Thyroid gland (tissue), 4 donors: ENCODE measurements around the gene ARL15. TPM values are rescaled to one million over a fixed set of nuclear protein-coding genes. Genes with fewer than 3 reads are reported as not detected.
"Not testable (repeated sequence)": the region's sequence is repeated elsewhere in the genome, so short reads cannot be mapped to it uniquely, and the experiment has no call there.

Experiments used
- DNase-seq, 2 donors: peaks; one replicate each; pipeline ENCODE4 v3.0.0-alpha.2; 2019
- H3K27ac ChIP-seq, 3 donors: fragments of 200-600 bp; sonication (generic); 1 replicate in 2 of 3; 2 replicates in 1 of 3; pipeline ENCODE4 v1.5.1; 2016 to 2019; ENCODE audit warnings: mild to moderate bottlenecking in 1 of 3, moderate library complexity in 1 of 3
- H3K27me3 ChIP-seq: fragments of 200-600 bp; sonication (generic); one replicate; pipeline ENCODE4 v1.5.1; 2019
- H3K36me3 ChIP-seq, 2 donors: fragments of 200-600 bp; sonication (generic); one replicate each; pipeline ENCODE4 v1.5.1; 2016 to 2019
- H3K4me1 ChIP-seq, 2 donors: fragments of 200-600 bp; sonication (generic); one replicate each; pipeline ENCODE4 v1.5.1; 2017 to 2019
- H3K4me3 ChIP-seq, 3 donors: fragments of 200-600 bp; sonication (generic); replicated peaks in 1 of 3; 1 replicate in 2 of 3; 2 replicates in 1 of 3; pipeline ENCODE4 v1.5.1; 2016; ENCODE audit warnings: mild to moderate bottlenecking in 1 of 3
- H3K9me3 ChIP-seq: fragments of 200-600 bp; sonication (generic); one replicate; pipeline ENCODE4 v1.5.1; 2017
- POLR2A ChIP-seq, 2 donors: fragments of 450-650 bp; IDR thresholded peaks; one replicate each; pipeline ENCODE4 v1.6.1; 2017; ENCODE audit warnings: antibody characterized with exemption in 2 of 2, mild to moderate bottlenecking in 2 of 2, moderate library complexity in 1 of 2
- WGBS, 2 donors: methylation state at CpG; one replicate each; pipeline ENCODE4 v1.1.5; 2017; 5-methylcytosine and 5-hydroxymethylcytosine counted together
- intact Hi-C: fragments of 100-400 bp; cut with DNase I; formaldehyde crosslinking; loops from one replicate; pipeline ENCODE4 v1.15.1; 2023
- total RNA-seq, 4 donors: library from RNA; depleted of rRNA; stranded (reverse); fragments of >200 nt; gene quantifications; one replicate each; pipeline ENCODE4 v1.2.3, GENCODE V29; 2016
- TF ChIP-seq, protein P1 (sequence below), 6 experiments: fragments of 200-600 bp in 3 of 6; fragments of 450-650 bp in 3 of 6; sonication (generic) in 3 of 6; IDR thresholded peaks; one replicate each; pipeline ENCODE4 v1.5.1; 2016 to 2019; ENCODE audit warnings: antibody characterized with exemption in 6 of 6, mild to moderate bottlenecking in 2 of 6, inconsistent platforms in 1 of 6, moderate library complexity in 1 of 6

ARL15 gene
- total RNA-seq, 4 donors from 2014 or later, result 23.2 to 39.0 (median 29.5) TPM

DNA sequence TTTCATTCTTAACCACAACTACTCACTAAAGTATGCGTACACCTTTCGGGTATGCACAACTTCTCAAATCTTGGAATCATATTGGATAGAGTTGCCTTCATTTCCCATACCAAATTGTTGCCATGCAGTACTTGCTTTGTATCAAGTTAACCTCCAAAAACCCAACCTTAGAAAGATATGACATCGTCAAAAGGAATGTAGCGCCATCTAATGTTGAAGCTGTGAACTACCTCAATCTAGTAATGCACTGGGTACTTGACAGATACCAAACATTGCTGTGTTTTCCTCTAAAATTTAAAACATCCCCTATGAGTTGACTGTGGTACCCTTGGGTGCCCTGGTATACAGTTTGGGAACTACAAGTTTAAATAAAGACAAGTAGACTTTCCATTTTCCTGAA, 318.4 kb downstream of the ARL15 start:
- intact Hi-C loops, result no loop called here
- no peaks in the 10 kb centered on the region for H3K36me3 ChIP-seq
- H3K9me3 ChIP-seq, result no peaks in the 10 kb centered on the region
- TF ChIP-seq POLR2A (IDR thresholded peaks at IDR 0.05), result no peak
- TF ChIP-seq, protein P1, sequence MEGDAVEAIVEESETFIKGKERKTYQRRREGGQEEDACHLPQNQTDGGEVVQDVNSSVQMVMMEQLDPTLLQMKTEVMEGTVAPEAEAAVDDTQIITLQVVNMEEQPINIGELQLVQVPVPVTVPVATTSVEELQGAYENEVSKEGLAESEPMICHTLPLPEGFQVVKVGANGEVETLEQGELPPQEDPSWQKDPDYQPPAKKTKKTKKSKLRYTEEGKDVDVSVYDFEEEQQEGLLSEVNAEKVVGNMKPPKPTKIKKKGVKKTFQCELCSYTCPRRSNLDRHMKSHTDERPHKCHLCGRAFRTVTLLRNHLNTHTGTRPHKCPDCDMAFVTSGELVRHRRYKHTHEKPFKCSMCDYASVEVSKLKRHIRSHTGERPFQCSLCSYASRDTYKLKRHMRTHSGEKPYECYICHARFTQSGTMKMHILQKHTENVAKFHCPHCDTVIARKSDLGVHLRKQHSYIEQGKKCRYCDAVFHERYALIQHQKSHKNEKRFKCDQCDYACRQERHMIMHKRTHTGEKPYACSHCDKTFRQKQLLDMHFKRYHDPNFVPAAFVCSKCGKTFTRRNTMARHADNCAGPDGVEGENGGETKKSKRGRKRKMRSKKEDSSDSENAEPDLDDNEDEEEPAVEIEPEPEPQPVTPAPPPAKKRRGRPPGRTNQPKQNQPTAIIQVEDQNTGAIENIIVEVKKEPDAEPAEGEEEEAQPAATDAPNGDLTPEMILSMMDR (IDR thresholded peaks at IDR 0.05), result peak in 1 of 6 experiments; percentile 11
- no peak overlapping the region for H3K27ac ChIP-seq
- WGBS, 2 donors, result 96 to 99% methylated on average over 4 of the region's 4 CpGs
- no peaks in the 10 kb centered on the region for H3K4me1 ChIP-seq
- no peak overlapping the region for H3K4me3 ChIP-seq
- no peak for DNase-seq
- H3K27me3 ChIP-seq, result no peaks in the 10 kb centered on the region

DNA sequence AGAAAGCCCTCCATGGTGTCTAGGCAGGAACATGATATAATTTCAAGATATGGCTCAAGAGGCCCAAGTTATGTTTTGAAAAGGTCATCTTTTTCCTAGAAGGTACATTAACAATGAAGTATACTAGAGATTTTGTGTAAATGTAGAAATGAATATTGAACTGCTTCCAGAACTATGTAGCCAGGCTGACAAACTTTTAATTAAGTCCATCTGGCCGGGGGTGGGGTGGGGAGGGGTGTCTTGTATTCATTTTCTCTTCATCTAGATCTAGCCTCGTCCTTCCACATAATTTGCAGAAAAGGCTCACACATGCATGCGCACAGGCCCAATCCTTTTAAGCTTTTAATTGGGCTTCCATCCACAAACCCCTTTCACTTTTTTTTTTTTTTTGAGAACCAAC, 323.3 kb downstream of the ARL15 start:
- intact Hi-C loops, result no loop called here
- H3K27me3 ChIP-seq, result no peaks in the 10 kb centered on the region
- H3K36me3 ChIP-seq, result no peaks in the 10 kb centered on the region
- H3K4me3 ChIP-seq, result no peak overlapping the region
- H3K4me1 ChIP-seq, result no peaks in the 10 kb centered on the region
- TF ChIP-seq, protein P1 (IDR thresholded peaks at IDR 0.05), result no peak
- TF ChIP-seq POLR2A (IDR thresholded peaks at IDR 0.05), result no peak
- WGBS, 2 donors, result 94 to 97% methylated on average over 3 of the region's 3 CpGs
- H3K27ac ChIP-seq, result no peak overlapping the region
- DNase-seq, result no peak
- no peaks in the 10 kb centered on the region for H3K9me3 ChIP-seq

DNA sequence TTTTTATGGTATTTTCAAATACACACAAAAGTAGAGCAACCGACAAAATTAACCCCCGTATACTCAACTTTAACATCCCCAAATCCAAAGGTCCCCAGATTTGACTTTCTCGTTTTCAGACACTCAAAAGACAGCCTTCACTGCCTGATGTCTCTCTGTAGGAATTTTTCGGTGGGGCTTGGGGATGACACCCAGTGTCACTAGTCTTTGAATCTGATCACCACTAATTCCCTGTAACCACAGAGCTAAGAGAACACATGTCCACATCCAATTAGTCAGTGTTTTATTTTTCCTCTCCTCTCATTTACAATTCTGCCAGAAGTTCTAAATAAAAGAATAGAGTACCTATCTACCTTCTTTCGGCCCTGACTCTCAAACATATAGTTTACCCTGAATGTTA, 324.6 kb downstream of the ARL15 start:
- intact Hi-C loops, result no loop called here

DNA sequence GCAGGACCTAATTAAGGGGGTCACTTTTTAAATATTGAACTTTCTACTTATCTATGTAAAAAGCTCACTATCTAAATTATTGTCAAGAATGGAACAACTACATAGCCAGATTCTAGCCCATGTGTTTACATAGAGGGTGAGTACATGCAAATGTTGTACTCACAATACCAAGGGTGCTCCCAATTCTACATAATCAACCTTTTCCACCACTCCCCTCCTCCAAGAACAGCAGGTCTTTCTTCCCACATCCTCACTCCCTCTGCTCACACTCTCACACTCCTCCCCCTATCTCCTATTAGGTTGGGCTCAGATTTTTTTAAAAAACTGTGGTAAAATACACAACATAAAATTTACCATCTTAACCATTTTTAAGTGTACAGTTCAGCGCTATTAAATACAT, 325.4 kb downstream of the ARL15 start:
- DNase-seq, result no peak
- no peak for TF ChIP-seq POLR2A (IDR thresholded peaks at IDR 0.05)
- TF ChIP-seq, protein P1 (IDR thresholded peaks at IDR 0.05), result no peak
- Histone ChIP-seq H3K4me3 (no peak overlapping the region), H3K27me3 (no peaks in the 10 kb centered on the region), H3K36me3 (no peaks in the 10 kb centered on the region), H3K9me3 (no peaks in the 10 kb centered on the region), H3K4me1 (no peaks in the 10 kb centered on the region), H3K27ac (no peak overlapping the region)
- intact Hi-C loops, result no loop called here
- 96 to 97% methylated on average over 1 of the region's 1 CpG for WGBS, 2 donors

More for the DNA sequence above, 324.6 kb downstream of the ARL15 start:
- TF ChIP-seq POLR2A (IDR thresholded peaks at IDR 0.05), result no peak
- TF ChIP-seq, protein P1 (IDR thresholded peaks at IDR 0.05), result no peak
- Histone ChIP-seq H3K4me1 (no peaks in the 10 kb centered on the region), H3K27ac (no peak overlapping the region), H3K27me3 (no peaks in the 10 kb centered on the region), H3K36me3 (no peaks in the 10 kb centered on the region), H3K4me3 (no peak overlapping the region), H3K9me3 (no peaks in the 10 kb centered on the region)
- no peak for DNase-seq
- WGBS, 2 donors, result 89 to 91% methylated on average over 5 of the region's 5 CpGs

DNA sequence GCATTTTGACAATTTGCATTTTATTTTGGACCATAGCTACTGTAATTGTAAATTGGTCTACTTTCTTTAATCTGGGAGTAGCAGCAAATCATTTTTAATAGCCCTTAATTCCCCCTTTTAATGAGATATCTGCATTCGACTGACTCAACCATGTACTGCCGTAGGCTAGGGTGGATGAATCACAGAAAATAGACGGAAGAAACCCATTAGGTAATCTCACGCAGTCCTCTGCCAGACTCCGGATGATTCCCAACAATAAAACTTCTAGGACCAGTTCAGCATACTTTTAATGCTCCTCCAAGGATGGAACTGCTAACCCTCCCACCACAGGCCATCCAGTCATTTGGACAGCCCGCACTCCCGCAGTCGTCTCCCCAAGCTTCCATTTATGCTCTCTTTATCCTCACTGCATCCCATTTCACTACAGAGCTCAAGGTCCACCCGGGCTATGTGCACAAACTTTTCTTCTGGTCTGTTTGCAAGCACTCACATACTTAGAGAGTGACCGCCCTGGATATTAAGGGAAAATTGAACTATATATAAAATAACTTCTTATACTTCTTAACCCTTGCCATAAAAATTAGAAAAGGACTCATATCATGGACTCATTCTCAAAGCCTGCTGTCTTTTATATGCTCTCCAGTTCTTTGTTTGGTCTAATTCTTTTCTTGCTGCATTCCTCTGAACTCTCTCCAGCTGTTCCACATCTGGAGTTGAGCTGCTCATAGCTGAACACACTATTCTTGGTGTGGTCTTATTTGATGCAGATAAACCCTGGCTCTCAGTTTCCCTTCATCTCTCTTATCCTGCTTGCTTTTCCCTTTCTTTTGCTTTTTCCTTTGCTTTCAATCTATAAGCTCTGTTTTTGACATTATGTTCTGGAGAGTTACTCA, 326.6 kb downstream of the ARL15 start:
- no peaks in the 10 kb centered on the region for H3K4me1 ChIP-seq
- no peaks in the 10 kb centered on the region for H3K36me3 ChIP-seq
- no peak overlapping the region for H3K4me3 ChIP-seq
- TF ChIP-seq, protein P1 (IDR thresholded peaks at IDR 0.05), result no peak
- TF ChIP-seq POLR2A (IDR thresholded peaks at IDR 0.05), result no peak
- H3K9me3 ChIP-seq, result no peaks in the 10 kb centered on the region
- intact Hi-C loops, result no loop called here
- 90 to 92% methylated on average over 10 of the region's 10 CpGs for WGBS, 2 donors
- DNase-seq, result no peak
- no peak overlapping the region for H3K27ac ChIP-seq
- no peaks in the 10 kb centered on the region for H3K27me3 ChIP-seq

DNA sequence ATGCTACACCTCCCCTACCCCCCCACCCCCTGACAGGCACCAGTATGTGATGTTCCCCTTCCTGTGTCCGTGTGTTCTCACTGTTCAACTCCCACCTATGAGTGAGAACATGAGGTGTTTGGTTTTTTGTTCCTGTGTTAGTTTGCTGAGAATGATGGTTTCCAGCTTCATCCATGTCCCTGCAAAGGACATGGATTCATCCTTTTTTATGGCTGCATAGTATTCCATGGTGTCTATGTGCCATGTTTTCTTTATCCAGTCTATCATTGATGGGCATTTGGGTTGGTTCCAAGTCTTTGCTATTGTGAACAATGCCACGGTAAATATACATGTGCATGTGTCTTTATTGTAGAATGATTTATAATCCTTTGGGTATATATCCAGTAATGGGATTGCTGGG, 328.1 kb downstream of the ARL15 start:
- H3K4me3 ChIP-seq, H3K36me3 ChIP-seq: not testable (repeated sequence)

More for the DNA sequence above, 328.1 kb downstream of the ARL15 start:
- DNase-seq, H3K27ac ChIP-seq, H3K4me1 ChIP-seq, H3K27me3 ChIP-seq, intact Hi-C loops, H3K9me3 ChIP-seq: not testable (repeated sequence)
- 100% methylated on average over 2 of the region's 2 CpGs for WGBS, 2 donors
